ENCODE data around the gene APOC4. TPM values are rescaled to one million over a fixed set of nuclear protein-coding genes. Genes with fewer than 3 reads are reported as not detected.

The APOC4 gene
- total RNA-seq, 1 donor from 2014 or later, result not detected

DNA sequence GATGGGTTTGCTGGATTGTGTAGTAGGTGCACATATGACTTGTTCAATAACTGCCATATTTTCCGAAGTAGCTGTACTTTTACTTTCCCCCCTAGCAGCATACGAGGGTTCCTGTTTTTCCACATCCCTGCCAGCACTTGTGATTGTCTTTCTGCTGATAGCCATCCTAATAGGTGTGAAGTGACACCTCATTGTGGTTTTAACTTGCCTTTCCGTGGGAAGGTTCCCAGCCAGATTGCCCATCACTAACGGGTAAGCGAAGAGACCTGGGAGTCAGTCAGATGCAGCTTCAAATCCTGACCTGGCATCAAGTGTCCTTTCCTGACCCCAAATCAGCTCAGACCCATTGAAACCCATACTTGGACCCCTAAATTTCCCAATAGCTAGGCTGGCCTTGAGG is 17.7 kb downstream of the APOC4 start:
- H3K9me3 Mint-ChIP-seq (ENCODE audit: unreplicated experiment), result no peaks in the 10 kb centered on the region
- H3K4me3 Mint-ChIP-seq (ENCODE audit: unreplicated experiment), result peak overlapping the region; percentile 42
- no peak overlapping the region for H3K27ac Mint-ChIP-seq (ENCODE audit: unreplicated experiment)
- DNase-seq (ENCODE audit: low spot score), result no peak
- H3K4me1 Mint-ChIP-seq (ENCODE audit: unreplicated experiment), result peaks cover 35% of the 10 kb centered on the region
- H3K36me3 Mint-ChIP-seq (ENCODE audit: low read depth, unreplicated experiment), result peaks cover 28% of the 10 kb centered on the region
- TF ChIP-seq, protein P1, sequence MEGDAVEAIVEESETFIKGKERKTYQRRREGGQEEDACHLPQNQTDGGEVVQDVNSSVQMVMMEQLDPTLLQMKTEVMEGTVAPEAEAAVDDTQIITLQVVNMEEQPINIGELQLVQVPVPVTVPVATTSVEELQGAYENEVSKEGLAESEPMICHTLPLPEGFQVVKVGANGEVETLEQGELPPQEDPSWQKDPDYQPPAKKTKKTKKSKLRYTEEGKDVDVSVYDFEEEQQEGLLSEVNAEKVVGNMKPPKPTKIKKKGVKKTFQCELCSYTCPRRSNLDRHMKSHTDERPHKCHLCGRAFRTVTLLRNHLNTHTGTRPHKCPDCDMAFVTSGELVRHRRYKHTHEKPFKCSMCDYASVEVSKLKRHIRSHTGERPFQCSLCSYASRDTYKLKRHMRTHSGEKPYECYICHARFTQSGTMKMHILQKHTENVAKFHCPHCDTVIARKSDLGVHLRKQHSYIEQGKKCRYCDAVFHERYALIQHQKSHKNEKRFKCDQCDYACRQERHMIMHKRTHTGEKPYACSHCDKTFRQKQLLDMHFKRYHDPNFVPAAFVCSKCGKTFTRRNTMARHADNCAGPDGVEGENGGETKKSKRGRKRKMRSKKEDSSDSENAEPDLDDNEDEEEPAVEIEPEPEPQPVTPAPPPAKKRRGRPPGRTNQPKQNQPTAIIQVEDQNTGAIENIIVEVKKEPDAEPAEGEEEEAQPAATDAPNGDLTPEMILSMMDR (IDR thresholded peaks at IDR 0.05; ENCODE audit: unreplicated experiment), result no peak
- peaks cover 14% of the 10 kb centered on the region for H3K27me3 Mint-ChIP-seq (ENCODE audit: unreplicated experiment)

DNA sequence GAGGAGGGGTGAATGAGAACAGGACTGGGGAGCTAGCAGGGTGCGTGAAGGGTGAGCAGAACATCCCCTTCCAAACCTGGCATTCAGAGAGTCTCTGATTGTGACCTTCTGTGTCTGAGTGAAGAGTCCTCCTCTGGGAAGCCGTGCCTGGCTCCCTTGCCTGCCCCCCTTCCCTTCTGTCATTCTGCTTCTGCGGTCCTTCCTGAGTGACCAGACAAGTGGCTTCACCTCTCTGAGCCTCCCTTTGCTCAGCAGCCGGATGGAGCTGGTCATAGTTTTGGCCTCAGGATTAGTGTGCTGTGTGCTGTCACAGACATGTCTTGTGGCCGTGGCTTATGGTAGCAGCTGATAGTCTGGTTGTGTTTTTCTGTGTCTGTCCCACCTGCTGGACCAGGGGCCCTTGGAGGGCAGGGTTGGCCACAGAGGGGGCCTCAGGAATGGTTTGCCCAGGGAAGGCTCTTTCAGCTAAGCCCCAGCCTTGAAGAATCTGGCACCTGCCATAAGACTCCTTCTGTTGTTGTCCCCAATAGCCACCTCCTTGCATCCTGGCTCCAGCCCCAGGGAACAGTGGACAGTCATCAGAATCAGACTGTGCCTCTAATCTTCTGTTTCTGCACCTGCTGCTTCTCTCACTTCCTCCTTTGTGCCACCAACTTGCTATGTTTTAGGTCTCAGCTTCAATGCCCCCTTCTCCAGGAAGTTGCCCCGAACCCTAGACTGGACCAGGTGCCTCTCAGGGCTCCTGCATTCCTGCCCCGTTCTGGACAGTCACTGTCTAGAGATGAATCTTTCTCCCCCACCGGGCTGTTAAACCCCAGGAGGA is 19.1 kb downstream of the APOC4 start:
- H3K36me3 Mint-ChIP-seq (ENCODE audit: low read depth, unreplicated experiment), result peaks cover 30% of the 10 kb centered on the region
- H3K9me3 Mint-ChIP-seq (ENCODE audit: unreplicated experiment), result no peaks in the 10 kb centered on the region
- H3K4me1 Mint-ChIP-seq (ENCODE audit: unreplicated experiment), result peaks cover 25% of the 10 kb centered on the region
- H3K27me3 Mint-ChIP-seq (ENCODE audit: unreplicated experiment), result peaks cover 7% of the 10 kb centered on the region
- no peak overlapping the region for H3K4me3 Mint-ChIP-seq (ENCODE audit: unreplicated experiment)
- no peak overlapping the region for H3K27ac Mint-ChIP-seq (ENCODE audit: unreplicated experiment)
- TF ChIP-seq, protein P1 (IDR thresholded peaks at IDR 0.05; ENCODE audit: unreplicated experiment), result no peak
- no peak for DNase-seq (ENCODE audit: low spot score)

DNA sequence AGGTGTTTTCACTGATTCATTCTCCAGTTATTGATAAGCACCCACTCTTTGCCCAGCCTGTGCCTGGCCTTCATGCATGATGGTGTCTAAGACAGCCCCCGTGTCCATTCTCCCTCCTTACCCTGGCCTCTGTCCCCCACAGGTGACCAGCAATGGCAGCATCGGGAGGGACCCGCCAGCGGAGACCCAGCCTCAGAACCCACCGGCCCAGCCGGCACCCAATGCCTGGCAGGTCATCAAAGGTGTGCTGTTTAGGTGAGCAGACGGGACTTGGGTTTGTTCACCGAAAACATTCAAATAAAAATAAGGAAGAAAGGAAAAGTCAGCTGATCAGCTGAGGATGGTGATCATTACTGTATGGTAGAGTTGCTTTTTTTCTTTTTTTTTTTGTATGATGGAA is 19.8 kb downstream of the APOC4 start:
- Mint-ChIP-seq H3K27ac (ENCODE audit: unreplicated experiment) (no peak overlapping the region), H3K36me3 (ENCODE audit: low read depth, unreplicated experiment) (peaks cover 30% of the 10 kb centered on the region), H3K27me3 (ENCODE audit: unreplicated experiment) (peaks cover 5% of the 10 kb centered on the region), H3K4me1 (ENCODE audit: unreplicated experiment) (peaks cover 18% of the 10 kb centered on the region), H3K4me3 (ENCODE audit: unreplicated experiment) (peak overlapping the region; percentile 60), H3K9me3 (ENCODE audit: unreplicated experiment) (no peaks in the 10 kb centered on the region)
- no peak for DNase-seq (ENCODE audit: low spot score)
- TF ChIP-seq, protein P1 (IDR thresholded peaks at IDR 0.05; ENCODE audit: unreplicated experiment), result no peak

DNA sequence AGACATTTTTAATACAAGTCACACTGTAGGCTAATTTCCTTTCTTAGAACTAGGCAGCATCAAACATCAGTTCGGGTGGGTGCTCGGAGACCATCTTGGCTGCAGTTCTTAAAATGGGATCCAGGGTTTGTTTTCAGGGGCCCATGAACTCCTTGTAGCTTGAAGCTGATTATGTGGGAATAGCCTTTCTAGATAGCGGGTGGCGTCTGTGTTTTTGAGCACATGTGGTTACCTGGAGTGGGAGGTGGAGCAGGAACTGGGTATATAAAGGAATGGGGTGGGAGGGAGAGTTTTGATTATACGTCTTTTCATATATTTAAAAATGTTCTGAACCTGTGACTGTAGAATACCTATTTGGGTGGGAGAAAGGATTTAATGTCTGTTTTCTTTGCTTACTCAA is 26.1 kb downstream of the APOC4 start:
- H3K27ac Mint-ChIP-seq (ENCODE audit: unreplicated experiment), result no peak overlapping the region

DNA sequence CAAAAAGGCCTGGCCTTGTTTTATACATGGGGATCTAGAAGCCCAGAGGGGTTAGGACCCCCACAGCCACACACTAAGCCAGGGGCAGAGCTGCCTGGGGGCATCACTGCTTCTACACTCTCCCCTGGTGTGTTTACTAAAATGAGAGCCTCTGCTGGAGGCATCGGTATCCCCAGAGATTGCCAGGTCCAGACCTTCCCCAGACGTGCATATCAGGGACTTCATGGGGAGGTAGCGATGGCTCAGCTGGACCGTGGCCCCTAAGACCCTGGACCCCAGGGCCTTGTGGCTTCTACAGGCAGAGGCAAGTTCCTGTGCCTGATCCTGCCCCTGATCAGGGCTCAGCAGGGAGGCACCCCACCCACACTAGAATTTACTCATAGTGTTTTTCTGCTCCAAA is 26.6 kb downstream of the APOC4 start:
- no peaks in the 10 kb centered on the region for H3K9me3 Mint-ChIP-seq (ENCODE audit: unreplicated experiment)
- DNase-seq (ENCODE audit: low spot score), result no peak
- H3K4me1 Mint-ChIP-seq (ENCODE audit: unreplicated experiment), result no peaks in the 10 kb centered on the region
- H3K4me3 Mint-ChIP-seq (ENCODE audit: unreplicated experiment), result no peak overlapping the region
- H3K27me3 Mint-ChIP-seq (ENCODE audit: unreplicated experiment), result no peaks in the 10 kb centered on the region
- TF ChIP-seq, protein P1 (IDR thresholded peaks at IDR 0.05; ENCODE audit: unreplicated experiment), result no peak
- H3K36me3 Mint-ChIP-seq (ENCODE audit: low read depth, unreplicated experiment), result peaks cover 24% of the 10 kb centered on the region
- no peak overlapping the region for H3K27ac Mint-ChIP-seq (ENCODE audit: unreplicated experiment)

More for the DNA sequence above, 26.1 kb downstream of the APOC4 start:
- H3K36me3 Mint-ChIP-seq (ENCODE audit: low read depth, unreplicated experiment), result peaks cover 21% of the 10 kb centered on the region
- H3K4me1 Mint-ChIP-seq (ENCODE audit: unreplicated experiment), result no peaks in the 10 kb centered on the region
- no peaks in the 10 kb centered on the region for H3K27me3 Mint-ChIP-seq (ENCODE audit: unreplicated experiment)
- peak overlapping the region; percentile 10 for H3K4me3 Mint-ChIP-seq (ENCODE audit: unreplicated experiment)
- no peaks in the 10 kb centered on the region for H3K9me3 Mint-ChIP-seq (ENCODE audit: unreplicated experiment)
- TF ChIP-seq, protein P1 (IDR thresholded peaks at IDR 0.05; ENCODE audit: unreplicated experiment), result no peak
- no peak for DNase-seq (ENCODE audit: low spot score)
